Activated naive CD4-positive, alpha-beta T cell treated with anti-CD3 and anti-CD28 coated beads, Interleukin-2, amount 10 ng/mL, durations not matched to agents 7 days and 5 days (primary cell): ENCODE results near the gene ZW10.
"Not testable (repeated sequence)": the region's sequence is repeated elsewhere in the genome, so short reads cannot be mapped to it uniquely, and the experiment has no call there.

Experiments used
- CTCF ChIA-PET: fragments of 350-600 bp; sonication (Branson Sonifier 250); formaldehyde crosslinking; loops from one replicate; lab custom pipeline; 2021; ENCODE audit warnings: antibody characterized with exemption; lab: Charles Lee
- DNase-seq: peaks from one replicate; pipeline ENCODE4 v3.0.0-alpha.2; 2020
- H3K27ac Mint-ChIP-seq: one replicate; pipeline ENCODE4 v1.8.0; 2021; ENCODE audit warnings: mild to moderate bottlenecking, moderate library complexity, mixed read lengths
- H3K27me3 Mint-ChIP-seq: one replicate; pipeline ENCODE4 v1.8.0; 2021; ENCODE audit warnings: mild to moderate bottlenecking, mixed read lengths
- H3K36me3 Mint-ChIP-seq: one replicate; pipeline ENCODE4 v1.8.0; 2021; ENCODE audit warnings: mixed read lengths
- H3K4me1 Mint-ChIP-seq: one replicate; pipeline ENCODE4 v1.8.0; 2021; ENCODE audit warnings: mixed read lengths
- H3K4me3 Mint-ChIP-seq: one replicate; pipeline ENCODE4 v1.8.0; 2021; ENCODE audit warnings: mild to moderate bottlenecking, moderate library complexity, mixed read lengths
- H3K9me3 Mint-ChIP-seq: one replicate; pipeline ENCODE4 v1.8.0; 2021; ENCODE audit warnings: mixed read lengths

The ZW10 gene

DNA sequence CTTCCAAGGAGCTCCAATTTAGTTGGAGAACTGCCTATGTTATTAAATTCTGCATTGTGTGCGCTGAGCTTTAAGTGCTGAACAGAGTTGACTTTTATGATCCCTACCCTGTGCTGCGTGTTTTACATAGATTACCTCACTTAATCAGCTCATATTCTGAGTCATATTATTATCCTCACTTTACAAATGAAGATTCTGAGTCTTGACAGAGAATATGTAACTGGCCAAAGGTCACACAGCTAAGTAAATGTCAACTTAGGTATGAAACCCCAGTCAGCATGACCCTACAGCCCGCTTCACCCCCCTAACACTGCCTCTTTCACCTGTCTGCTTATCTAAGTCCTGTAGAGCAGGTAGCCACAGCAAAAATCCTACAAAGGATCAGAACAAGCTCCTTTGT is 47.6 kb downstream of the ZW10 start:
- no peak overlapping the region for H3K4me3 Mint-ChIP-seq
- CTCF ChIA-PET: no interaction called here
- H3K27ac Mint-ChIP-seq: no peak overlapping the region
- no peaks in the 10 kb centered on the region for H3K9me3 Mint-ChIP-seq
- H3K36me3 Mint-ChIP-seq: no peaks in the 10 kb centered on the region
- H3K27me3 Mint-ChIP-seq: no peaks in the 10 kb centered on the region
- H3K4me1 Mint-ChIP-seq: no peaks in the 10 kb centered on the region
- DNase-seq: no peak

DNA sequence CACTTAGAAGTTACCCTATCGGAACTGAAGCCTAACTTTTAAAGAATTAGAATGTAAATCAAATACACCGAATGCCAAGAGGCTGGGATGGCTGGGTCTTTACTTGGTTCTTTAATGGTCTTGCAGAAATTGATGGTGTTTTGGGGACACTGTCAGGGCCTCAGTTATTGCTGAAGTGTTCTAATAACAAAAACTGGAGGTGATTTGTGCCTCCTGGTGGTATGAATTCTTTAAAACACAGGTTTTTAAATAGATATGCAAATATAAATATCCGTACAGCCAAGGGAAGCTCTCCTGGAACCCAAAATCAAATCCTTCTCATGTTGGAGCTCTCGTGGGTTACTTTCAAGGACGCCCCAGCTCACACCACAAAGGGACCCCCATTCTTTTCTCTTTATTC is 48.1 kb downstream of the ZW10 start:
- no peak overlapping the region for H3K4me3 Mint-ChIP-seq
- no peak overlapping the region for H3K27ac Mint-ChIP-seq
- no peaks in the 10 kb centered on the region for H3K36me3 Mint-ChIP-seq
- DNase-seq: no peak
- no peaks in the 10 kb centered on the region for H3K27me3 Mint-ChIP-seq
- CTCF ChIA-PET: interaction anchor here (0.7 kb wide), 1 partner anchor 44 kb away, joined by 5 read pairs; no protein-coding TSS in a partner anchor
- no peaks in the 10 kb centered on the region for H3K4me1 Mint-ChIP-seq
- H3K9me3 Mint-ChIP-seq: no peaks in the 10 kb centered on the region

DNA sequence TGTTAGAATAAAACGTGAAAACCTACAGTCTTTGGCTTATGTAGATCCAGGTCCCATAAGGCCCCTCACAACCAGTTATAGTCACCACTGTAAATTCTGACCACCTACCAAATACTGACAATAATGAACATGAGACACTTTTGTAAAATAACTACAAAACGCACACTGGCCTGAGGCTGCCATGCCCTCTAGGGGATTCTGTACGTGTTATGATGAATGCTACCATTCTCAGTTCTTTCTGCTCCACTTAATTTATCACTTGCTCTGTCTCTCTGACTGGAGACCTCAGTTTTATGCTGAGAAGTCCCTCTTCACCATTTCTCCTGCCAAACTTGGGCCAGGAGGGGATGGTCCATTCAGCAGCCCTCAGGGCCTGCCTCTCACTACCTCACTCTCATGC is 48.7 kb downstream of the ZW10 start:
- H3K4me1 Mint-ChIP-seq: no peaks in the 10 kb centered on the region
- no peak overlapping the region for H3K27ac Mint-ChIP-seq
- no peak for DNase-seq
- CTCF ChIA-PET: no interaction called here
- no peak overlapping the region for H3K4me3 Mint-ChIP-seq
- no peaks in the 10 kb centered on the region for H3K27me3 Mint-ChIP-seq
- no peaks in the 10 kb centered on the region for H3K9me3 Mint-ChIP-seq
- no peaks in the 10 kb centered on the region for H3K36me3 Mint-ChIP-seq

DNA sequence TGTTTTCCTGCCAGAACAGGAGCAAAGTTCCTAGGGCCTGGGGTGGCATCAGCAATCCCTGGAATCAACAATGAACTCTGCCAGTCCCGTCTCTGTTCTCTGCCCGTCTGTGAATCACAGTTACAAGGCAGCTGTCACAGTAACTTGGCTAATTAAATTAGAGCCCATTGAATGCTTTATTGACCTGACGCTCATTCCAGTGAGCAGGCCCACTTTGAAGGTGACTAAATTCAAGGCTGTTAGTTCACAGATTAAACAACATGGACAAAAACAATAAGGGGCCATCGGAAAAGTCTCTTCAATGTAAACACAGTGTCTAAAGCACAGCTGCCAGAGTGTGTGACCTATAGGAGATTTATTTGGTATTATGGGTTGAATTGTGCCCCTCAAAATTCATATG is 49.7 kb downstream of the ZW10 start:
- Mint-ChIP-seq H3K27ac (no peak overlapping the region), H3K4me1 (no peaks in the 10 kb centered on the region), H3K27me3 (no peaks in the 10 kb centered on the region), H3K36me3 (no peaks in the 10 kb centered on the region), H3K4me3 (no peak overlapping the region), H3K9me3 (no peaks in the 10 kb centered on the region)
- CTCF ChIA-PET: no interaction called here
- DNase-seq: no peak

DNA sequence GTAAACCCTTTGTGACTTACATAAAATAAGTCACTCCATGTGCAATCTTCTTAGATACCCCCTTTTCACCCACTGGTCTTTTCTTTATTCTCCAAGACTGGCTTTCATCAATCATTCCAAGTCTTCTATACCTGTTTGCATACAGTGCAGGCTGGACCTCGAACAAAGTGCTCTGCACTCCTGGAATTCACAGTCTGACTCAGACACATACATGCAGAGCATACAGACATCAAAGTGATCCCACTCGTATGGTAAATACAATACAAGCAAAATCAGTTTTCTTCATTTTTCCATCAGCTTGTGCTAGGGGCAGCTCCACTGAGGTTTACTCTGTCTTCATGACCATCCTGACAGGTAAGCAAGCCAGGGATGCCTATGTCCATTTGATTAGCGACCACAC is 50.6 kb downstream of the ZW10 start:
- no peak overlapping the region for H3K27ac Mint-ChIP-seq

DNA sequence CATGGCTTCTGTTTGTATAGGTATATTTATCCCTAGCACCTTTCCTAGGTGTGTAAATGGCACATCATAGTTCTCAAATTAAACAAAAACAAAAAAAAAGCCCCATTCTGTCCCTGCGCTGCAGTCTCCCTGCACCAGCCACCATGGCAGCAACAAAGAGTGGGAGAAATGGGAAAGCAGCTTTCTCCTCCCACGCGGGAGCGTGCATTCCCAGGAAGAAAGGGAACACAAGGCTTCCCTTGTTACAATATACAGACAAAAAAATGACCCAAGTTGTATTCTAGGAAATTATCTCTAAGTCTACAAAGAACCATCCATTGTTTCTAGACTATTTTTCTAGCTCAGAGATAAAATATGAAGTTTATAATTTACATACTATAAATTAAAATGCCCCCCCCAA is 51.3 kb downstream of the ZW10 start:
- H3K4me3 Mint-ChIP-seq: no peak overlapping the region
- no peaks in the 10 kb centered on the region for H3K36me3 Mint-ChIP-seq
- H3K4me1 Mint-ChIP-seq: no peaks in the 10 kb centered on the region
- CTCF ChIA-PET: no interaction called here
- H3K9me3 Mint-ChIP-seq: no peaks in the 10 kb centered on the region
- no peak for DNase-seq
- H3K27me3 Mint-ChIP-seq: no peaks in the 10 kb centered on the region
- H3K27ac Mint-ChIP-seq: no peak overlapping the region

More for the DNA sequence above, 50.6 kb downstream of the ZW10 start:
- H3K27me3 Mint-ChIP-seq: no peaks in the 10 kb centered on the region
- no peaks in the 10 kb centered on the region for H3K36me3 Mint-ChIP-seq
- CTCF ChIA-PET: no interaction called here
- no peak overlapping the region for H3K4me3 Mint-ChIP-seq
- H3K4me1 Mint-ChIP-seq: no peaks in the 10 kb centered on the region
- no peaks in the 10 kb centered on the region for H3K9me3 Mint-ChIP-seq
- DNase-seq: no peak

DNA sequence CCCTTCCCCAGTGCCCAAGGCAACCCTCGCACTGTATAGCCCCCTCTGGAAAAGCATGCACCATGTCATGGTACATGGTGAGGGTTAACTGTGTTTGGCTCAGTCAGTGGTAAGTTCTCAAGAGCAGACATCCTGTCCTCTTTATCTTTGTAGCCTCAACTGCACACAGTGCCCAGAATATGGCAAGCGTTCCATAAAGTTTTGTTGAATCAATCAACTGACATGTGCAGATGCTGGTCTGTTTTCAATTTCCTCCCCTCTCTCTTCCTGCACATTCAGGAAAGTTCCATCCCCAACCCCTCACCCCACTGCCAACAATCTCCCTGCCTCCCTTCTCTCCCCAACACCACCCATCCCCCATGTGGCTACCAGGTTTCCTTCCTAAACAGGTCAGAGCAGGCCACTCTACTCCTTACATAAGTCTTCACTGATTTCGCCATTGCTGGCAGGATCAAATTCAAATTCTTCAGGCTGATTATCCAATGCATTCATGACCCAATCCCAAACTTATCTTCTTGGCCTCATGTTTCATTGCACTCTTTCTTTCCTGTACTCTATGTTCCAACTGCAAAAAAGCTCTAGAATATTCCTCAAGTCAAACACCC is 51.9 kb downstream of the ZW10 start:
- H3K4me3 Mint-ChIP-seq: no peak overlapping the region
- H3K36me3 Mint-ChIP-seq: no peaks in the 10 kb centered on the region
- H3K27ac Mint-ChIP-seq: no peak overlapping the region
- CTCF ChIA-PET: no interaction called here
- H3K4me1 Mint-ChIP-seq: no peaks in the 10 kb centered on the region
- no peaks in the 10 kb centered on the region for H3K27me3 Mint-ChIP-seq
- H3K9me3 Mint-ChIP-seq: no peaks in the 10 kb centered on the region
- DNase-seq: no peak

DNA sequence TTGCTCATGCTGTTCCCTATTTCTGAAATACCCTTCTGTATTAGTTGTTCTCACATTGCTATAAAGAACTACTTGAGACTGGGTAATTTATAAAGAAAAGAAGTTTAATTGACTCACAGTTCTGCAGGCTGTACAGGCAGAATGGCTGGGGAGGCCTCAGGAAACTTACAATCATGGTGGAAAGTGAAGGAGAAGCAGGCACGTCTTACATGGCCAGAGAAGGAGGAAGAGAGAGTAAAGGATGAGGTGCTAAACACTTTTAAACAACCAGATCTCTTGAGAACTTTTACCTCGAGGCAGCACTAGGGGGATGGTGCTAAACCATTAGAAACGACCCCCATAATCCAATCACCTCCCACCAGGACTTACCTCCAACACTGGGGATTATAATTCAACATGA is 53.0 kb downstream of the ZW10 start:
- H3K27ac Mint-ChIP-seq, H3K27me3 Mint-ChIP-seq, H3K9me3 Mint-ChIP-seq, H3K4me3 Mint-ChIP-seq, H3K4me1 Mint-ChIP-seq, DNase-seq, CTCF ChIA-PET, H3K36me3 Mint-ChIP-seq: not testable (repeated sequence)

DNA sequence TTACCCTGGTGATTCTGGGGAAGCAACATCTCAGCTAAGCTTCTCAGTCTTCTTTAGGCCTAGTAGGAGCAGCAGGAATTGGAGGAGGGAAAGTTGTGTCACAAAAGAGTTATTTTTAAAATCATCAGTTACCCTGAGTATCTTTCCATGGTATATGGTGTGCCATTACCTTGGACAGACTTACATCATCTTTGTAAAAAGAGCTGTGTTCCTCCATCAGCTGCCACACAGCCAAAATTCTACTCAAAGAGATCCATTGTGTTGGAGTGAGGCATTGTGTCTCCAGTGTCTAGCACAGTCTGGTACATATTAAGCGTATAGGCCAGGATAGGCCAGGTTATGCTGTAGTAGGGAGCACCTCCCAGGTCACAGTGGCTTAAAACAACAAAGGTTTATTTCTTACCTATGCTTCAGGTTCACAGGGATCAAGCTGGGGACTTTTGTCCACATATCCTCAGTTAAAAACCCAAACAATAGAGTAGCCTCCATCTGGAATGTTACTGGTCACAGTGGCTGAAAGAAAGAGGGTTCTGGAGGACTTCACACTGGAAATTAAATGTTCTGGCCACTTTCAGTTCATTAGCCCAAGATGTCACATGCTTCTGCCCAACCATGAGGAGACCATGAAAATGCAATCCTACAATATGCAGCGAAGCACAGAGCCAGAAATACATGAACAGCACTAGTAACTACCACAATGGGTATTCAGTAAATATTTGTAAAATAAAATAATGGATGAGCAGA is 57.4 kb downstream of the ZW10 start:
- Mint-ChIP-seq H3K27ac (no peak overlapping the region), H3K4me3 (no peak overlapping the region), H3K9me3 (no peaks in the 10 kb centered on the region), H3K4me1 (no peaks in the 10 kb centered on the region), H3K27me3 (no peaks in the 10 kb centered on the region), H3K36me3 (no peaks in the 10 kb centered on the region)
- CTCF ChIA-PET: no interaction called here
- no peak for DNase-seq

DNA sequence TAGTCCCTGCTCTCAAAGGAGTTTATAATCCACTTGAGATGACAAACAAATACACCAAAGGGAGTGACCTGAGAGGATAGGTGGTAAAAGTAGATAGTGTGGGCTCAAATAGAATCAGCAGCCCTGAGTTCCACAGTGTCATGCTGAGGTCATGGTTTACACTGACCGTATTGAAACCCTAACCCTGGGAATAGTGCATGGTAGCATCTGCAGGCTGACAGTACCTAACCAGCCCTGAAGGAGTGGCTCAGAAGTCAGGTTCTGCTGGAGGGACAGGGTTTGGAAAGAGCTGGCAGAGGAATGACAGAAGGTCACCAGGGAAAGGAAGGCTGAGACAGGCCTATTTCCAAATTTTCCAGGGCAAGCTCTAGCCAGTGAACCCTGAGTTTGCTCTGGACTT is 58.2 kb downstream of the ZW10 start:
- Mint-ChIP-seq H3K27ac (no peak overlapping the region), H3K9me3 (no peaks in the 10 kb centered on the region), H3K4me3 (no peak overlapping the region), H3K4me1 (no peaks in the 10 kb centered on the region), H3K36me3 (no peaks in the 10 kb centered on the region), H3K27me3 (no peaks in the 10 kb centered on the region)
- no peak for DNase-seq
- CTCF ChIA-PET: no interaction called here

DNA sequence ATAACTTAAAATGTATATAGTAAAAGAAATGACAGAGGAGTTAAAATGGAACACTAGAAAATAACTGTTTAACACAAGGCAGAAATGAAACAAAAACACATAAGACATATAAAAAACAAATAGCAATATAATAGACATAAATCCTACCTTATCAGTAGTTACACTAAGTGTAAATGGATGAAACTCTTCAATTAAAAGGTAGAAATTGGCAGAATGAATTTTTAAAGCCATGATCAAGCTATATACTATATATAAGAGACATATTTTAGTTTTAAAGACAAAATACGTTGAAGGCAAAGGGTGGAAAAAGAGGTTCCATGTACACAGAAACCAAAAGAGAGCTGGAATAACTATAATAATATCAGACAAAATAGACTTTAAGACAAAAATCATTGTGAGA is 62.5 kb downstream of the ZW10 start:
- no peaks in the 10 kb centered on the region for H3K4me1 Mint-ChIP-seq
- H3K9me3 Mint-ChIP-seq: peaks cover 7% of the 10 kb centered on the region
- H3K27ac Mint-ChIP-seq: no peak overlapping the region
- no peak for DNase-seq
- no peak overlapping the region for H3K4me3 Mint-ChIP-seq
- no peaks in the 10 kb centered on the region for H3K36me3 Mint-ChIP-seq
- no peaks in the 10 kb centered on the region for H3K27me3 Mint-ChIP-seq
- CTCF ChIA-PET: no interaction called here

DNA sequence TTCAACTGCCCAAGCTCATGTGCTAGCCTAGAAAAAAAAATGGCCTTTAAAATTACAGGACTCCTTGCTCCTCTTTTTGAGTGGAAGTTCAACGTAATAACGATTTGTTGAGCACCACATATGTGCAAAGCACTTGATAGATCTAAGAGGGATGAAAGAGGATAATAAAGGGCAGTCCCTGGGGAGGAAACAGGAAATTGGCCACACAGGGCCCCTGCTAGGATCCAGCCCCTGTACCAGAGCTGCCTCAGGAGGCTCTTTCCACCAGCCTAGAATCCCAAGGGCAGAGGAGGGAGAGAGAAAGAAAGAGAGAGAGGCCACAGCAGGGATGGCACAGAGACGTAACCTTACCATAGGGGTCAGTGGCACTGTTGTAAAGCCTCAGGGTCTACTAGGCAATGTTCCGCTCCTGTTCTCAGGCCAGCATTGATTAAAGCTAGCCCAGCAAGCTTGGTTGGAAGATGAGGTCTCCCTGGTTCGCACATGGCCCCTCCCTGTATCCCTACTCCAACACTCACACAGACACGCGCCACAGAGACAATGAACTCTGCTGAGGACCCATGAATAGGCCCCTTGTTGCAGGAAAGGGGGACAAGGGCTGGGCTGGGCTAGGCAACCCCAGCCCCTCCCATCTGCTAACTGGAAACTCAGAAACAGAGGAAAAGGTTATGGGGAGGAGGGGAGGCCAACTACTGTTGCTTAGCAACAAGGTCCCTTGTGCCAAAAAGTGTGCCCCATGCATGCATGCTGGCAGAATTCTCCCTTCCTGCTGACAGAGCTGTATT is 67.4 kb downstream of the ZW10 start, which contains the start of gene TMPRSS5:
TMPRSS5 (minus strand) TSS at position 438 of the 785 bp plus-strand sequence; CDS start at position 354, 84 bp downstream.
- H3K4me1 Mint-ChIP-seq: no peaks in the 10 kb centered on the region
- H3K36me3 Mint-ChIP-seq: no peaks in the 10 kb centered on the region
- DNase-seq: no peak
- CTCF ChIA-PET: no interaction called here
- no peak within 1 kb of the TSS for H3K4me3 Mint-ChIP-seq
- H3K27ac Mint-ChIP-seq: no peak within 1 kb of the TSS
- no peaks in the 10 kb centered on the region for H3K27me3 Mint-ChIP-seq
- peaks cover 10% of the 10 kb centered on the region for H3K9me3 Mint-ChIP-seq

DNA sequence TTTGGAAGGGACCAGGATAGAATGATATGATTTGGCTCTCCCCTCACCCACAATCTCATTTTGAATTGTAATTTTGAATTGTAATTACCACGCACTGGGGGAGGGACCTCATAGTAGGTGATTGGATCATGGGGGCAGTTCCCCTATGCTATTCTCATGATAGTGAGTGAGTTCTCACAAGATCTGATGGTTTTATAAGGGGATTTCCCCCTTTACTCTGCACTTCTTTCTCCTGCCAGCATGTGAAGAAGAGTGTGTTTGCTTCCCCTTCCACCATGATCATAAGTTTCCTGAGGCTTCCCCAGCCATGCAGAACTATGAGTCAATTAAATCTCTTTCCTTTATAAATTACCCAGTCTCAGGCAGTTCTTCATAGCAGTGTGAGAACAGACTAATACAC is 69.9 kb downstream of the ZW10 start:
- H3K27me3 Mint-ChIP-seq, CTCF ChIA-PET, DNase-seq, H3K4me3 Mint-ChIP-seq, H3K36me3 Mint-ChIP-seq, H3K27ac Mint-ChIP-seq, H3K9me3 Mint-ChIP-seq, H3K4me1 Mint-ChIP-seq: not testable (repeated sequence)

DNA sequence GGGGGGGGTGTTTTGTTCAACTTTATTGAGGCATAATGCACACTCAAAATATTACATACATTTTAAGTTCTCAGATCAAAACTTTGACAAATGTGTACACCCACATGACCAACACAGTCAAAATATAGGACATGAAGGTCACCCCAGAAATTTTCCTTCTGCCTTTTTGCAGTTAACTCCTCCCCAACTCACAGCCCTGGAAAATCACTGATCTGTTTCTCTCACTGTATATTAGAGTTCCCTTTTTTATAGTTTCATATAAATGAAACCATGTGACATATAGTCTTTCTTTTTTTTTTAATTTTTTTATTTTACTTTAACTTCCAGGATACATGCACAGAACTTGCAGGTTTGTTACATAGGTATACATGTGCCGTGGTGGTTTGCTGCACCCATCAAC is 72.0 kb downstream of the ZW10 start:
- peaks cover 2% of the 10 kb centered on the region for H3K9me3 Mint-ChIP-seq
- no peak overlapping the region for H3K27ac Mint-ChIP-seq
- no peaks in the 10 kb centered on the region for H3K36me3 Mint-ChIP-seq
- no peak for DNase-seq
- H3K27me3 Mint-ChIP-seq: no peaks in the 10 kb centered on the region
- CTCF ChIA-PET: no interaction called here
- no peak overlapping the region for H3K4me3 Mint-ChIP-seq
- H3K4me1 Mint-ChIP-seq: no peaks in the 10 kb centered on the region

DNA sequence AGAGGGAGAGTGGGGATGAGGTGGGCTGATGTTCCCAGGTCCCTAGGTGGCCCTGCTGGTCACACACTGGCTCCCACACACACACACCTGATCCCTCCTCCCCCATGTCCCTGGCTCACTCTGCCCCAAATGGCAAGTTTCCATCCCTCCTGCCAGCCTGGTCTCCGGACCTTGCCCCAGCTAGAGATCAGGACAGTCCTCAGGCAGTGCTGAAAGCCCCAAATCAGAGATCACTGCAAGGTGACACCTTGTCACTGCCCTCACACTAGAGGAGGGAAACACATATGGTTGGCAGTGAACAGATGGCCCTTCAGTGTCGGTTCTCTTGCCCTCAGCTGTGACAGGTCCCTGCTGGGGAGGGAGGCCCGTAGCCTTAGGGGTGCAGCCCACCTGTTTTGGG is 75.0 kb downstream of the ZW10 start:
- no peak for DNase-seq
- Mint-ChIP-seq H3K27ac (no peak overlapping the region), H3K27me3 (no peaks in the 10 kb centered on the region), H3K36me3 (no peaks in the 10 kb centered on the region), H3K9me3 (peaks cover 2% of the 10 kb centered on the region), H3K4me1 (no peaks in the 10 kb centered on the region), H3K4me3 (no peak overlapping the region)
- CTCF ChIA-PET: no interaction called here
